Measurements from ENCODE around the gene HBEGF.

DNA sequence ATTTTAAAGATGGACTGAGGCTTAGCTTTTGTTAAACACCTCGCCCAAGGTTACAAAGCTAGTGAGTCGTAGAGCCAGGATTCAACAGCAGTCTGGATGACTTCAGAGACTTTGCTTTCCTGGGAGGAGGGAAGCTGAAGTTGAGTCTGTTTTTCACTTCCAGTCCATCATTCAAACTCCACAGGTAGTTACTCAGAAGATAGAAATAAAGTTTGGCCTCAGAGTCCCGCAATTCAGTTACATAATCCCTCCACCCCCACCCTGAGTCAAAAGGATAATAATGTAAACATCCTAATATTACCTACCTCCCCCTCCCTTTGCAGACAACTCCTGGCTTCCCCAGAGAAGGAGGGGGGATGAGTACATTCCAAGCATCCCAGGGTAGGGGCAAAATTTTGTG, 8.1 kb downstream of the HBEGF start:
- TF ChIP-seq, protein P1, sequence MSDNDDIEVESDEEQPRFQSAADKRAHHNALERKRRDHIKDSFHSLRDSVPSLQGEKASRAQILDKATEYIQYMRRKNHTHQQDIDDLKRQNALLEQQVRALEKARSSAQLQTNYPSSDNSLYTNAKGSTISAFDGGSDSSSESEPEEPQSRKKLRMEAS (IDR thresholded peaks at IDR 0.05), result no peak
- TF ChIP-seq, protein P2, sequence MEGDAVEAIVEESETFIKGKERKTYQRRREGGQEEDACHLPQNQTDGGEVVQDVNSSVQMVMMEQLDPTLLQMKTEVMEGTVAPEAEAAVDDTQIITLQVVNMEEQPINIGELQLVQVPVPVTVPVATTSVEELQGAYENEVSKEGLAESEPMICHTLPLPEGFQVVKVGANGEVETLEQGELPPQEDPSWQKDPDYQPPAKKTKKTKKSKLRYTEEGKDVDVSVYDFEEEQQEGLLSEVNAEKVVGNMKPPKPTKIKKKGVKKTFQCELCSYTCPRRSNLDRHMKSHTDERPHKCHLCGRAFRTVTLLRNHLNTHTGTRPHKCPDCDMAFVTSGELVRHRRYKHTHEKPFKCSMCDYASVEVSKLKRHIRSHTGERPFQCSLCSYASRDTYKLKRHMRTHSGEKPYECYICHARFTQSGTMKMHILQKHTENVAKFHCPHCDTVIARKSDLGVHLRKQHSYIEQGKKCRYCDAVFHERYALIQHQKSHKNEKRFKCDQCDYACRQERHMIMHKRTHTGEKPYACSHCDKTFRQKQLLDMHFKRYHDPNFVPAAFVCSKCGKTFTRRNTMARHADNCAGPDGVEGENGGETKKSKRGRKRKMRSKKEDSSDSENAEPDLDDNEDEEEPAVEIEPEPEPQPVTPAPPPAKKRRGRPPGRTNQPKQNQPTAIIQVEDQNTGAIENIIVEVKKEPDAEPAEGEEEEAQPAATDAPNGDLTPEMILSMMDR (IDR thresholded peaks at IDR 0.05; ENCODE audit: low read depth, low read length, missing input control), result no peak
- TF ChIP-seq JUND (IDR thresholded peaks at IDR 0.05) (no peak), RAD21 (IDR thresholded peaks at IDR 0.05) (no peak), GABPA (IDR thresholded peaks at IDR 0.05 in 1 of 2, conservative IDR thresholded peaks at IDR 0.05 in 1 of 2) (no peak), YY1 (IDR thresholded peaks at IDR 0.05) (no peak), NR2F2 (IDR thresholded peaks at IDR 0.05) (no peak), TAF1 (conservative IDR thresholded peaks at IDR 0.05) (no peak), HNF4G (IDR thresholded peaks at IDR 0.05) (no peak), FOXA1 (IDR thresholded peaks at IDR 0.05) (no peak)
- TF ChIP-seq, protein P3, sequence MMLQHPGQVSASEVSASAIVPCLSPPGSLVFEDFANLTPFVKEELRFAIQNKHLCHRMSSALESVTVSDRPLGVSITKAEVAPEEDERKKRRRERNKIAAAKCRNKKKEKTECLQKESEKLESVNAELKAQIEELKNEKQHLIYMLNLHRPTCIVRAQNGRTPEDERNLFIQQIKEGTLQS (IDR thresholded peaks at IDR 0.05), result no peak
- TF ChIP-seq, protein P4, sequence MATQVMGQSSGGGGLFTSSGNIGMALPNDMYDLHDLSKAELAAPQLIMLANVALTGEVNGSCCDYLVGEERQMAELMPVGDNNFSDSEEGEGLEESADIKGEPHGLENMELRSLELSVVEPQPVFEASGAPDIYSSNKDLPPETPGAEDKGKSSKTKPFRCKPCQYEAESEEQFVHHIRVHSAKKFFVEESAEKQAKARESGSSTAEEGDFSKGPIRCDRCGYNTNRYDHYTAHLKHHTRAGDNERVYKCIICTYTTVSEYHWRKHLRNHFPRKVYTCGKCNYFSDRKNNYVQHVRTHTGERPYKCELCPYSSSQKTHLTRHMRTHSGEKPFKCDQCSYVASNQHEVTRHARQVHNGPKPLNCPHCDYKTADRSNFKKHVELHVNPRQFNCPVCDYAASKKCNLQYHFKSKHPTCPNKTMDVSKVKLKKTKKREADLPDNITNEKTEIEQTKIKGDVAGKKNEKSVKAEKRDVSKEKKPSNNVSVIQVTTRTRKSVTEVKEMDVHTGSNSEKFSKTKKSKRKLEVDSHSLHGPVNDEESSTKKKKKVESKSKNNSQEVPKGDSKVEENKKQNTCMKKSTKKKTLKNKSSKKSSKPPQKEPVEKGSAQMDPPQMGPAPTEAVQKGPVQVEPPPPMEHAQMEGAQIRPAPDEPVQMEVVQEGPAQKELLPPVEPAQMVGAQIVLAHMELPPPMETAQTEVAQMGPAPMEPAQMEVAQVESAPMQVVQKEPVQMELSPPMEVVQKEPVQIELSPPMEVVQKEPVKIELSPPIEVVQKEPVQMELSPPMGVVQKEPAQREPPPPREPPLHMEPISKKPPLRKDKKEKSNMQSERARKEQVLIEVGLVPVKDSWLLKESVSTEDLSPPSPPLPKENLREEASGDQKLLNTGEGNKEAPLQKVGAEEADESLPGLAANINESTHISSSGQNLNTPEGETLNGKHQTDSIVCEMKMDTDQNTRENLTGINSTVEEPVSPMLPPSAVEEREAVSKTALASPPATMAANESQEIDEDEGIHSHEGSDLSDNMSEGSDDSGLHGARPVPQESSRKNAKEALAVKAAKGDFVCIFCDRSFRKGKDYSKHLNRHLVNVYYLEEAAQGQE (IDR thresholded peaks at IDR 0.05), result no peak

Measured in liver (tissue), 3 donors.